ENCODE measurements around the gene CGB3.

CGB3 gene

GRCh38 chr19:48982280-48982679 lies 41.9 kb downstream of the CGB3 start:
- no peak for DNase-seq

GRCh38 chr19:48977061-48977460 lies 47.1 kb downstream of the CGB3 start:
- DNase-seq, result no peak

GRCh38 chr19:48975947-48976847 lies 47.9 kb downstream of the CGB3 start:
- DNase-seq, result no peak

All from NCI-H526 treated with DMSO at 0.1 percent for 48 hours (cell line).